Measurements from ENCODE around the gene ADGRB2.

ADGRB2 gene

GRCh38 chr1:31757989-31758388 is 6.2 kb downstream of the ADGRB2 start:
- Histone ChIP-seq H2BK15ac (ENCODE audit: low read length) (no peak overlapping the region), H3K79me1 (ENCODE audit: low read depth, low read length) (no peaks in the 10 kb centered on the region), H3K4me2 (ENCODE audit: insufficient read depth, low read length, poor library complexity, severe bottlenecking) (no peak overlapping the region), H3K9me3 (replicated peaks in 1 of 2; ENCODE audit: control insufficient read depth in 2 of 2, insufficient read depth in 1 of 2, low read depth in 1 of 2, low read length in 2 of 2) (no peaks in the 10 kb centered on the region), H3K27ac (replicated peaks; ENCODE audit: low read length) (no peak overlapping the region), H2AFZ (ENCODE audit: low read length) (no peak overlapping the region), H4K8ac (ENCODE audit: low read depth, low read length) (no peak overlapping the region), H3K4me3 (ENCODE audit: low read length in 2 of 2) (no peak overlapping the region), H3K14ac (ENCODE audit: low read length) (no peak overlapping the region), H3K23ac (ENCODE audit: low read depth, low read length, poor library complexity) (no peak overlapping the region), H3K9ac (ENCODE audit: low read depth, low read length, poor library complexity) (no peak overlapping the region), H3K27me3 (ENCODE audit: control insufficient read depth in 3 of 3, insufficient read depth in 3 of 3, low read depth in 1 of 3, low read length in 3 of 3) (peaks cover 0 to 6% (median 6%) of the 10 kb centered on the region in 3 experiments), H4K91ac (ENCODE audit: low read depth, low read length, poor library complexity) (no peak overlapping the region), H3K4me1 (ENCODE audit: control insufficient read depth in 2 of 2, insufficient read depth in 1 of 2, low read depth in 1 of 2, low read length in 2 of 2) (peaks cover 32 to 35% of the 10 kb centered on the region in 2 donors), H2BK5ac (ENCODE audit: low read length) (no peak overlapping the region), H3K18ac (ENCODE audit: low read length) (peak overlapping the region; percentile 35), H2BK12ac (ENCODE audit: low read length) (no peak overlapping the region), H3K4ac (ENCODE audit: low read length) (peak overlapping the region; percentile 31), H2AK5ac (ENCODE audit: low read depth, low read length) (no peak overlapping the region), H2BK120ac (ENCODE audit: low read depth, low read length) (no peak overlapping the region), H3K36me3 (replicated peaks in 1 of 2; ENCODE audit: control insufficient read depth in 2 of 2, insufficient read depth in 2 of 2, low read length in 2 of 2) (peaks cover 0 to 2% of the 10 kb centered on the region in 2 donors)
- no peak for DNase-seq (ENCODE audit: low spot score)
- WGBS, 2 donors (ENCODE audit: extremely low coverage in 2 of 2, insufficient read length in 2 of 2, insufficient replicate concordance in 1 of 2), result no CpG with 5 or more reads among the region's 6 CpGs

GRCh38 chr1:31757204-31757679 is 6.9 kb downstream of the ADGRB2 start:
- Histone ChIP-seq H3K27ac (replicated peaks; ENCODE audit: low read length) (no peak overlapping the region), H3K23ac (ENCODE audit: low read depth, low read length, poor library complexity) (peak overlapping the region; percentile 8), H3K27me3 (ENCODE audit: control insufficient read depth in 3 of 3, insufficient read depth in 3 of 3, low read depth in 1 of 3, low read length in 3 of 3) (peaks cover 0 to 3% (median 3%) of the 10 kb centered on the region in 3 experiments), H3K18ac (ENCODE audit: low read length) (no peak overlapping the region), H2BK120ac (ENCODE audit: low read depth, low read length) (no peak overlapping the region), H2AK5ac (ENCODE audit: low read depth, low read length) (no peak overlapping the region), H4K8ac (ENCODE audit: low read depth, low read length) (no peak overlapping the region), H3K9me3 (replicated peaks in 1 of 2; ENCODE audit: control insufficient read depth in 2 of 2, insufficient read depth in 1 of 2, low read depth in 1 of 2, low read length in 2 of 2) (no peaks in the 10 kb centered on the region), H4K91ac (ENCODE audit: low read depth, low read length, poor library complexity) (no peak overlapping the region), H2BK12ac (ENCODE audit: low read length) (no peak overlapping the region), H2BK15ac (ENCODE audit: low read length) (no peak overlapping the region), H3K79me1 (ENCODE audit: low read depth, low read length) (no peaks in the 10 kb centered on the region), H2AFZ (ENCODE audit: low read length) (no peak overlapping the region), H3K4ac (ENCODE audit: low read length) (no peak overlapping the region), H3K14ac (ENCODE audit: low read length) (no peak overlapping the region), H2BK5ac (ENCODE audit: low read length) (no peak overlapping the region), H3K4me3 (ENCODE audit: low read length in 2 of 2) (no peak overlapping the region), H3K9ac (ENCODE audit: low read depth, low read length, poor library complexity) (no peak overlapping the region), H3K4me1 (ENCODE audit: control insufficient read depth in 2 of 2, insufficient read depth in 1 of 2, low read depth in 1 of 2, low read length in 2 of 2) (peaks cover 31 to 35% of the 10 kb centered on the region in 2 donors), H3K4me2 (ENCODE audit: insufficient read depth, low read length, poor library complexity, severe bottlenecking) (no peak overlapping the region), H3K36me3 (replicated peaks in 1 of 2; ENCODE audit: control insufficient read depth in 2 of 2, insufficient read depth in 2 of 2, low read length in 2 of 2) (peaks cover 0 to 2% of the 10 kb centered on the region in 2 donors)
- DNase-seq (ENCODE audit: low spot score), result no peak
- WGBS, 2 donors (ENCODE audit: extremely low coverage in 2 of 2, insufficient read length in 2 of 2, insufficient replicate concordance in 1 of 2), result no CpG with 5 or more reads among the region's 8 CpGs

GRCh38 chr1:31756578-31756977 is 7.6 kb downstream of the ADGRB2 start:
- Histone ChIP-seq H3K4me2 (ENCODE audit: insufficient read depth, low read length, poor library complexity, severe bottlenecking) (no peak overlapping the region), H4K8ac (ENCODE audit: low read depth, low read length) (no peak overlapping the region), H3K9me3 (replicated peaks in 1 of 2; ENCODE audit: control insufficient read depth in 2 of 2, insufficient read depth in 1 of 2, low read depth in 1 of 2, low read length in 2 of 2) (no peaks in the 10 kb centered on the region), H2BK120ac (ENCODE audit: low read depth, low read length) (peak overlapping the region; percentile 6), H3K14ac (ENCODE audit: low read length) (no peak overlapping the region), H2BK12ac (ENCODE audit: low read length) (no peak overlapping the region), H3K27me3 (ENCODE audit: control insufficient read depth in 3 of 3, insufficient read depth in 3 of 3, low read depth in 1 of 3, low read length in 3 of 3) (no peaks in the 10 kb centered on the region), H3K27ac (replicated peaks; ENCODE audit: low read length) (no peak overlapping the region), H3K36me3 (replicated peaks in 1 of 2; ENCODE audit: control insufficient read depth in 2 of 2, insufficient read depth in 2 of 2, low read length in 2 of 2) (peaks cover 0 to 2% of the 10 kb centered on the region in 2 donors), H3K23ac (ENCODE audit: low read depth, low read length, poor library complexity) (peak overlapping the region; percentile 8), H3K79me1 (ENCODE audit: low read depth, low read length) (no peaks in the 10 kb centered on the region), H3K4me1 (ENCODE audit: control insufficient read depth in 2 of 2, insufficient read depth in 1 of 2, low read depth in 1 of 2, low read length in 2 of 2) (peaks cover 24 to 32% of the 10 kb centered on the region in 2 donors), H2BK15ac (ENCODE audit: low read length) (no peak overlapping the region), H4K91ac (ENCODE audit: low read depth, low read length, poor library complexity) (no peak overlapping the region), H2BK5ac (ENCODE audit: low read length) (no peak overlapping the region), H3K4ac (ENCODE audit: low read length) (no peak overlapping the region), H3K9ac (ENCODE audit: low read depth, low read length, poor library complexity) (no peak overlapping the region), H2AFZ (ENCODE audit: low read length) (no peak overlapping the region), H2AK5ac (ENCODE audit: low read depth, low read length) (no peak overlapping the region), H3K18ac (ENCODE audit: low read length) (no peak overlapping the region), H3K4me3 (ENCODE audit: low read length in 2 of 2) (no peak overlapping the region)
- no peak for DNase-seq (ENCODE audit: low spot score)
- WGBS, 2 donors (ENCODE audit: extremely low coverage in 2 of 2, insufficient read length in 2 of 2, insufficient replicate concordance in 1 of 2), result no CpG with 5 or more reads among the region's 13 CpGs

- Histone ChIP-seq H3K18ac (ENCODE audit: low read length) (no peak overlapping the region), H3K27me3 (ENCODE audit: control insufficient read depth in 3 of 3, insufficient read depth in 3 of 3, low read depth in 1 of 3, low read length in 3 of 3) (no peaks in the 10 kb centered on the region), H3K23ac (ENCODE audit: low read depth, low read length, poor library complexity) (peak overlapping the region; percentile 38), H2BK5ac (ENCODE audit: low read length) (no peak overlapping the region), H3K4me2 (ENCODE audit: insufficient read depth, low read length, poor library complexity, severe bottlenecking) (no peak overlapping the region), H3K9me3 (replicated peaks in 1 of 2; ENCODE audit: control insufficient read depth in 2 of 2, insufficient read depth in 1 of 2, low read depth in 1 of 2, low read length in 2 of 2) (no peaks in the 10 kb centered on the region), H2BK15ac (ENCODE audit: low read length) (no peak overlapping the region), H3K14ac (ENCODE audit: low read length) (no peak overlapping the region), H2AK5ac (ENCODE audit: low read depth, low read length) (no peak overlapping the region), H2AFZ (ENCODE audit: low read length) (no peak overlapping the region), H3K79me1 (ENCODE audit: low read depth, low read length) (no peaks in the 10 kb centered on the region), H3K4me3 (ENCODE audit: low read length in 2 of 2) (no peak overlapping the region), H3K4me1 (ENCODE audit: control insufficient read depth in 2 of 2, insufficient read depth in 1 of 2, low read depth in 1 of 2, low read length in 2 of 2) (peaks cover 19 to 26% of the 10 kb centered on the region in 2 donors), H3K27ac (replicated peaks; ENCODE audit: low read length) (no peak overlapping the region), H4K8ac (ENCODE audit: low read depth, low read length) (no peak overlapping the region), H2BK12ac (ENCODE audit: low read length) (no peak overlapping the region), H3K36me3 (replicated peaks in 1 of 2; ENCODE audit: control insufficient read depth in 2 of 2, insufficient read depth in 2 of 2, low read length in 2 of 2) (peaks cover 0 to 2% of the 10 kb centered on the region in 2 donors), H3K9ac (ENCODE audit: low read depth, low read length, poor library complexity) (peak overlapping the region; percentile 33), H2BK120ac (ENCODE audit: low read depth, low read length) (peak overlapping the region; percentile 6), H3K4ac (ENCODE audit: low read length) (no peak overlapping the region), H4K91ac (ENCODE audit: low read depth, low read length, poor library complexity) (no peak overlapping the region)
- WGBS, 2 donors (ENCODE audit: extremely low coverage in 2 of 2, insufficient read length in 2 of 2, insufficient replicate concordance in 1 of 2), result no CpG with 5 or more reads among the region's 30 CpGs
- no peak for DNase-seq (ENCODE audit: low spot score)
Measured at GRCh38 chr1:31755850-31756492, 8.2 kb downstream of the ADGRB2 start.

Data from neuronal stem cell (in vitro differentiated cells).